ENCODE measurements around the gene PRKN. TPM values are rescaled to one million over a fixed set of nuclear protein-coding genes. Genes with fewer than 3 reads are reported as not detected.
"Not testable (repeated sequence)": the region's sequence is repeated elsewhere in the genome, so short reads cannot be mapped to it uniquely, and the experiment has no call there.

PRKN gene
- total and polyA plus RNA-seq, 10 donors: 0.23 to 14.1 (median 7.0) TPM

DNA sequence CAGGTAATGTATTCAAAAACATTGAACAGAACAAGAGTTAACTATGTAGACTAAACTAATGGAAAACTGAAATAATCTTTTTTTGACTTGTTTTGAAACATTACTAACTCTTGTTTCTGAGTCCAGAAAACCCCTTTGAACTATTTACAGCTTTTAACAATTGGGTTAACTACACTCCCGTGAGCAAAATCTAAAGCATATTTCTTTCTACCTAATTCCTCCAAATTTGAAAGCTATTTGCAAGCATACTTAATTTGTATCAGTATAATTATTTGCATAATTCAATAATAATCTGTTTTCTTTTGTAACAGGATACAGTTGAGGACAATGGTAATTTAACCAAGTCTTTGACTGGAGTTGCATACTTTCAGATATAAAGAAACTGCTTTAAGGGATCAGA lies 1391.1 kb downstream of the PRKN start:
- TF ChIP-seq CTCF (IDR thresholded peaks at IDR 0.05 in 8 of 11, conservative IDR thresholded peaks at IDR 0.05 in 3 of 11) (no peak), POLR2A (IDR thresholded peaks at IDR 0.05) (no peak), POLR2AphosphoS5 (IDR thresholded peaks at IDR 0.05) (no peak)
- Histone ChIP-seq H3K4me3 (no peak overlapping the region), H3K36me3 (no peaks in the 10 kb centered on the region), H3K27ac (no peak overlapping the region), H3K27me3 (replicated peaks in 1 of 7) (no peaks in the 10 kb centered on the region), H3K4me1 (no peaks in the 10 kb centered on the region), H3K9me3 (peaks cover 0 to 11% (median 0%) of the 10 kb centered on the region in 8 donors)
- 86 to 100% (median 91%) methylated on average over 1 of the region's 1 CpG for WGBS, 5 donors
- no peak for DNase-seq
- intact Hi-C loops (cut with DNase I; ENCODE audit: low total_unique reads): no loop called here

DNA sequence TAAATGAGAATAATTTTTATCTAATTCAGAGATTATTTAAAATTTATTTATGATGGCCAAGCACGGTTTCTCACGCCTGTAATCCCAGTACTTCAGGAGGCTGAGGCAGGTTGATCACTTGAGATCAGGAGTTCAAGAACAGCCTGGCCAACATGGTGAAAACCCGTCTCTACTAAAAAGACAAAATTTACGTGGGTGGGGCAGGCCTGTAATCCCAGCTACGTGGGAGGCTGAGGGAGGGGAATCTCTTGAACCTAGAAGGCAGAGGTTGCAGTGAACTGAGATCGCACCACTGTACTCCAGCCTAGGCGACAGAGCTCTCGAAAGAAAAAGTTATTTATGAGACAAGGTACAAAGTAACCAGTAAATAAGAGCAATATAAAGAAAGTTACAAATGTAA lies 1394.2 kb downstream of the PRKN start:
- Histone ChIP-seq H3K36me3 (no peaks in the 10 kb centered on the region), H3K27ac (no peak overlapping the region), H3K4me1 (no peaks in the 10 kb centered on the region), H3K9me3 (peaks cover 0 to 11% (median 0%) of the 10 kb centered on the region in 8 donors), H3K4me3 (no peak overlapping the region), H3K27me3 (replicated peaks in 1 of 7) (no peaks in the 10 kb centered on the region)
- intact Hi-C loops (cut with DNase I; ENCODE audit: low total_unique reads): no loop called here
- no peak for DNase-seq
- WGBS, 5 donors: 73 to 87% (median 82%) methylated on average over 8 of the region's 8 CpGs
- no peak for TF ChIP-seq POLR2A (IDR thresholded peaks at IDR 0.05)
- no peak for TF ChIP-seq CTCF (IDR thresholded peaks at IDR 0.05 in 8 of 11, conservative IDR thresholded peaks at IDR 0.05 in 3 of 11)
- TF ChIP-seq POLR2AphosphoS5 (IDR thresholded peaks at IDR 0.05): no peak

GRCh38 chr6:161331402-161332081 lies 1396.0 kb downstream of the PRKN start:
- H3K4me3 ChIP-seq; H3K36me3 ChIP-seq; H3K27ac ChIP-seq; DNase-seq; H3K27me3 ChIP-seq (replicated peaks in 1 of 7); H3K4me1 ChIP-seq; intact Hi-C loops (cut with DNase I; ENCODE audit: low total_unique reads): not testable (repeated sequence)
- WGBS, 5 donors: 82 to 92% (median 89%) methylated on average over 4 of the region's 4 CpGs
- H3K9me3 ChIP-seq: peaks cover 0 to 23% (median 16%) of the 10 kb centered on the region in 8 donors

- no peaks in the 10 kb centered on the region for H3K36me3 ChIP-seq
- no peak overlapping the region for H3K4me3 ChIP-seq
- no peak overlapping the region for H3K27ac ChIP-seq
- no peak for TF ChIP-seq CTCF (IDR thresholded peaks at IDR 0.05 in 8 of 11, conservative IDR thresholded peaks at IDR 0.05 in 3 of 11)
- TF ChIP-seq POLR2AphosphoS5 (IDR thresholded peaks at IDR 0.05): no peak
- TF ChIP-seq POLR2A (IDR thresholded peaks at IDR 0.05): no peak
- no peaks in the 10 kb centered on the region for H3K27me3 ChIP-seq (replicated peaks in 1 of 7)
- no peak for DNase-seq
- WGBS, 5 donors: 84 to 96% (median 88%) methylated on average over 4 of the region's 4 CpGs
- intact Hi-C loops (cut with DNase I; ENCODE audit: low total_unique reads): no loop called here
- peaks cover 0 to 29% (median 20%) of the 10 kb centered on the region in 8 donors for H3K9me3 ChIP-seq
- no peaks in the 10 kb centered on the region for H3K4me1 ChIP-seq
Measured at GRCh38 chr6:161327360-161327953, 1400.1 kb downstream of the PRKN start.
